ENCODE measurements around the gene SLC39A8.

SLC39A8 gene

DNA sequence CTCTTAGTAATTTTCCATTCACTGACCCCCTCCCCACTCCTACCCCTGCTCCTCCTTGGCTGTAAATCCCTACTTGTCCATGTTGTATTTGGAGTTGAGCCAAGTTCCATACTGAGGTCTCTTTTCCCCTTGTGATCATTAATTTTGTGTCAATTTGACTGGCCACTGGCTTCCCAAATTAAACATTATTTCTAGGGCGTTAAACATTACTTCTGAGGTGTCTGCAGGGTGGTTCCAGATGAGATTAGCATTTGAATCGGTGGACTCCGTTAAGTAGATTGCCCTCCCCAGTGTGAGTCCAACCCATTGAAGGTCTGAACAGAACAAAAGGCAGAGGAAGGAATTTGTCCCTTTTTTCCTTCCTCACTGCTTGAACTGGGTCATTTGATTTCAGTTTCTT lies 25.7 kb downstream of the SLC39A8 start:
- TF ChIP-seq TCF4 (CRISPR knock-in tag; IDR thresholded peaks at IDR 0.05; ENCODE audit: borderline replicate concordance) = no peak
- no peak for TF ChIP-seq RARB (CRISPR knock-in tag; IDR thresholded peaks at IDR 0.05)
- TF ChIP-seq SNAI2 (CRISPR knock-in tag; IDR thresholded peaks at IDR 0.05) = no peak
- TF ChIP-seq ZNF565 (CRISPR knock-in tag; conservative IDR thresholded peaks at IDR 0.05; ENCODE audit: low read depth) = no peak
- TF ChIP-seq, protein P1, sequence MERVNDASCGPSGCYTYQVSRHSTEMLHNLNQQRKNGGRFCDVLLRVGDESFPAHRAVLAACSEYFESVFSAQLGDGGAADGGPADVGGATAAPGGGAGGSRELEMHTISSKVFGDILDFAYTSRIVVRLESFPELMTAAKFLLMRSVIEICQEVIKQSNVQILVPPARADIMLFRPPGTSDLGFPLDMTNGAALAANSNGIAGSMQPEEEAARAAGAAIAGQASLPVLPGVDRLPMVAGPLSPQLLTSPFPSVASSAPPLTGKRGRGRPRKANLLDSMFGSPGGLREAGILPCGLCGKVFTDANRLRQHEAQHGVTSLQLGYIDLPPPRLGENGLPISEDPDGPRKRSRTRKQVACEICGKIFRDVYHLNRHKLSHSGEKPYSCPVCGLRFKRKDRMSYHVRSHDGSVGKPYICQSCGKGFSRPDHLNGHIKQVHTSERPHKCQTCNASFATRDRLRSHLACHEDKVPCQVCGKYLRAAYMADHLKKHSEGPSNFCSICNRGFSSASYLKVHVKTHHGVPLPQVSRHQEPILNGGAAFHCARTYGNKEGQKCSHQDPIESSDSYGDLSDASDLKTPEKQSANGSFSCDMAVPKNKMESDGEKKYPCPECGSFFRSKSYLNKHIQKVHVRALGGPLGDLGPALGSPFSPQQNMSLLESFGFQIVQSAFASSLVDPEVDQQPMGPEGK (CRISPR knock-in tag; IDR thresholded peaks at IDR 0.05; ENCODE audit: borderline replicate concordance) = no peak
- no peak for TF ChIP-seq ZNF70 (CRISPR knock-in tag; IDR thresholded peaks at IDR 0.05)
- TF ChIP-seq GLIS3 (CRISPR knock-in tag; IDR thresholded peaks at IDR 0.05) = no peak
- TF ChIP-seq BACH2 (CRISPR knock-in tag; IDR thresholded peaks at IDR 0.05; ENCODE audit: borderline replicate concordance) = no peak
- TF ChIP-seq, protein P2, sequence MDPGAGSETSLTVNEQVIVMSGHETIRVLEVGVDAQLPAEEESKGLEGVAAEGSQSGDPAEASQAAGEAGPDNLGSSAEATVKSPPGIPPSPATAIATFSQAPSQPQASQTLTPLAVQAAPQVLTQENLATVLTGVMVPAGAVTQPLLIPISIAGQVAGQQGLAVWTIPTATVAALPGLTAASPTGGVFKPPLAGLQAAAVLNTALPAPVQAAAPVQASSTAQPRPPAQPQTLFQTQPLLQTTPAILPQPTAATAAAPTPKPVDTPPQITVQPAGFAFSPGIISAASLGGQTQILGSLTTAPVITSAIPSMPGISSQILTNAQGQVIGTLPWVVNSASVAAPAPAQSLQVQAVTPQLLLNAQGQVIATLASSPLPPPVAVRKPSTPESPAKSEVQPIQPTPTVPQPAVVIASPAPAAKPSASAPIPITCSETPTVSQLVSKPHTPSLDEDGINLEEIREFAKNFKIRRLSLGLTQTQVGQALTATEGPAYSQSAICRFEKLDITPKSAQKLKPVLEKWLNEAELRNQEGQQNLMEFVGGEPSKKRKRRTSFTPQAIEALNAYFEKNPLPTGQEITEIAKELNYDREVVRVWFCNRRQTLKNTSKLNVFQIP (CRISPR knock-in tag; IDR thresholded peaks at IDR 0.05; ENCODE audit: borderline replicate concordance, low read depth) = no peak
- TF ChIP-seq TOX (CRISPR knock-in tag; IDR thresholded peaks at IDR 0.05; ENCODE audit: borderline replicate concordance) = no peak
- no peak for TF ChIP-seq PPARA (CRISPR knock-in tag; IDR thresholded peaks at IDR 0.05; ENCODE audit: borderline replicate concordance)
- no peak for TF ChIP-seq CSDC2 (CRISPR knock-in tag; IDR thresholded peaks at IDR 0.05)
- TF ChIP-seq, protein P3, sequence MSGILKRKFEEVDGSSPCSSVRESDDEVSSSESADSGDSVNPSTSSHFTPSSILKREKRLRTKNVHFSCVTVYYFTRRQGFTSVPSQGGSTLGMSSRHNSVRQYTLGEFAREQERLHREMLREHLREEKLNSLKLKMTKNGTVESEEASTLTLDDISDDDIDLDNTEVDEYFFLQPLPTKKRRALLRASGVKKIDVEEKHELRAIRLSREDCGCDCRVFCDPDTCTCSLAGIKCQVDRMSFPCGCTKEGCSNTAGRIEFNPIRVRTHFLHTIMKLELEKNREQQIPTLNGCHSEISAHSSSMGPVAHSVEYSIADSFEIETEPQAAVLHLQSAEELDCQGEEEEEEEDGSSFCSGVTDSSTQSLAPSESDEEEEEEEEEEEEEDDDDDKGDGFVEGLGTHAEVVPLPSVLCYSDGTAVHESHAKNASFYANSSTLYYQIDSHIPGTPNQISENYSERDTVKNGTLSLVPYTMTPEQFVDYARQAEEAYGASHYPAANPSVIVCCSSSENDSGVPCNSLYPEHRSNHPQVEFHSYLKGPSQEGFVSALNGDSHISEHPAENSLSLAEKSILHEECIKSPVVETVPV (CRISPR knock-in tag; IDR thresholded peaks at IDR 0.05) = no peak
- no peak for TF ChIP-seq ZNF8 (CRISPR knock-in tag; IDR thresholded peaks at IDR 0.05)
- TF ChIP-seq ZC3H10 (CRISPR knock-in tag; IDR thresholded peaks at IDR 0.05) = no peak
- TF ChIP-seq ZFP30 (CRISPR knock-in tag; IDR thresholded peaks at IDR 0.05) = no peak
- TF ChIP-seq, protein P4, sequence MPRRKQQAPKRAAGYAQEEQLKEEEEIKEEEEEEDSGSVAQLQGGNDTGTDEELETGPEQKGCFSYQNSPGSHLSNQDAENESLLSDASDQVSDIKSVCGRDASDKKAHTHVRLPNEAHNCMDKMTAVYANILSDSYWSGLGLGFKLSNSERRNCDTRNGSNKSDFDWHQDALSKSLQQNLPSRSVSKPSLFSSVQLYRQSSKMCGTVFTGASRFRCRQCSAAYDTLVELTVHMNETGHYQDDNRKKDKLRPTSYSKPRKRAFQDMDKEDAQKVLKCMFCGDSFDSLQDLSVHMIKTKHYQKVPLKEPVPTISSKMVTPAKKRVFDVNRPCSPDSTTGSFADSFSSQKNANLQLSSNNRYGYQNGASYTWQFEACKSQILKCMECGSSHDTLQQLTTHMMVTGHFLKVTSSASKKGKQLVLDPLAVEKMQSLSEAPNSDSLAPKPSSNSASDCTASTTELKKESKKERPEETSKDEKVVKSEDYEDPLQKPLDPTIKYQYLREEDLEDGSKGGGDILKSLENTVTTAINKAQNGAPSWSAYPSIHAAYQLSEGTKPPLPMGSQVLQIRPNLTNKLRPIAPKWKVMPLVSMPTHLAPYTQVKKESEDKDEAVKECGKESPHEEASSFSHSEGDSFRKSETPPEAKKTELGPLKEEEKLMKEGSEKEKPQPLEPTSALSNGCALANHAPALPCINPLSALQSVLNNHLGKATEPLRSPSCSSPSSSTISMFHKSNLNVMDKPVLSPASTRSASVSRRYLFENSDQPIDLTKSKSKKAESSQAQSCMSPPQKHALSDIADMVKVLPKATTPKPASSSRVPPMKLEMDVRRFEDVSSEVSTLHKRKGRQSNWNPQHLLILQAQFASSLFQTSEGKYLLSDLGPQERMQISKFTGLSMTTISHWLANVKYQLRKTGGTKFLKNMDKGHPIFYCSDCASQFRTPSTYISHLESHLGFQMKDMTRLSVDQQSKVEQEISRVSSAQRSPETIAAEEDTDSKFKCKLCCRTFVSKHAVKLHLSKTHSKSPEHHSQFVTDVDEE (CRISPR knock-in tag; IDR thresholded peaks at IDR 0.05) = no peak
- no peak for ATAC-seq

DNA sequence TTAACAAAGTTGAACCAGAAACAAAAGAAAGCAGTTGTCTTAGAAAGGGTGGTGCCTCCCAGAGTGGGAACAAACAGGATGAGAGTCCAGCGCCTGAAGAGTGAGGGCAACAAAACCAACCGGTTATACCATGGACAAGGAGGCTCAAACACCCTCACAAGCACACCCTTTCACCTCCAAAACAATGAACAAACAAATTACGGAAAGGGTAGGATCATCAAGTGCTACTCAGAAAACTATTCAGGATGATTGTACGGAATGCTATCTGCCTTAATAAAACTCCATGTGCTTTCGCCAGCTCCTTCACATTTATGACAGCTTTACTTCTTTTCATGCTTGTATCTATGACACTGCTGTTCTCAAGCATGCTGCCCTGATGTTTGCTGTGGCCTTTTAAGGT lies 26.8 kb downstream of the SLC39A8 start:
- TF ChIP-seq, protein P3 (CRISPR knock-in tag; IDR thresholded peaks at IDR 0.05) = no peak
- TF ChIP-seq, protein P5, sequence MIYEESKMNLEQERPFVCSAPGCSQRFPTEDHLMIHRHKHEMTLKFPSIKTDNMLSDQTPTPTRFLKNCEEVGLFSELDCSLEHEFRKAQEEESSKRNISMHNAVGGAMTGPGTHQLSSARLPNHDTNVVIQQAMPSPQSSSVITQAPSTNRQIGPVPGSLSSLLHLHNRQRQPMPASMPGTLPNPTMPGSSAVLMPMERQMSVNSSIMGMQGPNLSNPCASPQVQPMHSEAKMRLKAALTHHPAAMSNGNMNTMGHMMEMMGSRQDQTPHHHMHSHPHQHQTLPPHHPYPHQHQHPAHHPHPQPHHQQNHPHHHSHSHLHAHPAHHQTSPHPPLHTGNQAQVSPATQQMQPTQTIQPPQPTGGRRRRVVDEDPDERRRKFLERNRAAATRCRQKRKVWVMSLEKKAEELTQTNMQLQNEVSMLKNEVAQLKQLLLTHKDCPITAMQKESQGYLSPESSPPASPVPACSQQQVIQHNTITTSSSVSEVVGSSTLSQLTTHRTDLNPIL (CRISPR knock-in tag; IDR thresholded peaks at IDR 0.05; ENCODE audit: low read depth) = no peak
- TF ChIP-seq ZFP30 (CRISPR knock-in tag; IDR thresholded peaks at IDR 0.05) = no peak
- TF ChIP-seq CSDC2 (CRISPR knock-in tag; IDR thresholded peaks at IDR 0.05) = no peak
- no peak for TF ChIP-seq BACH2 (CRISPR knock-in tag; IDR thresholded peaks at IDR 0.05; ENCODE audit: borderline replicate concordance)
- TF ChIP-seq ZC3H10 (CRISPR knock-in tag; IDR thresholded peaks at IDR 0.05) = no peak
- TF ChIP-seq, protein P2 (CRISPR knock-in tag; IDR thresholded peaks at IDR 0.05; ENCODE audit: borderline replicate concordance, low read depth) = no peak

More for the DNA sequence above, 26.8 kb downstream of the SLC39A8 start:
- no peak for ATAC-seq
